DND-41 (cell line): ENCODE measurements around the gene AVP.

Experiments
- ATAC-seq: fragments of 200-7000 bp; cut with Tn5 transposase; 3 replicates; pipeline ENCODE4 v1.9.1; 2021; ENCODE audit warnings: low read depth; ENCODE audit not compliant: insufficient read depth
- DNase-seq: peaks from one replicate; pipeline ENCODE4 v3.0.0-alpha.2; 2020
- H2AFZ ChIP-seq: 2 replicates; pipeline ENCODE4 v1.6.0; 2012; ENCODE audit warnings: low read depth, low read length
- H3K27ac ChIP-seq: 2 replicates; pipeline ENCODE4 v1.5.1; 2012; ENCODE audit warnings: low read length, inconsistent platforms
- H3K27me3 ChIP-seq: fragments of 200-600 bp; sonication (generic); 2 replicates; pipeline ENCODE4 v1.6.0; 2012; ENCODE audit warnings: low read length, mild to moderate bottlenecking, inconsistent platforms; ENCODE audit not compliant: insufficient read depth, poor library complexity
- H3K36me3 ChIP-seq: 2 replicates; pipeline ENCODE4 v1.5.1; 2012; ENCODE audit warnings: low read length, inconsistent platforms; ENCODE audit not compliant: insufficient read depth
- H3K4me1 ChIP-seq: 2 replicates; pipeline ENCODE4 v1.5.1; 2012; ENCODE audit warnings: mild to moderate bottlenecking, low read length; ENCODE audit not compliant: insufficient read depth
- H3K4me2 ChIP-seq: 2 replicates; pipeline ENCODE4 v1.6.0; 2012; ENCODE audit warnings: mild to moderate bottlenecking, moderate library complexity, low read length, inconsistent platforms; ENCODE audit not compliant: insufficient read depth
- H3K4me3 ChIP-seq, 2 experiments: fragments of 200-600 bp in 1 of 2; shearing (Covaris generic) in 1 of 2; 2 replicates each; pipeline ENCODE4 v1.5.1; 2012 to 2016; ENCODE audit warnings: inconsistent platforms in 2 of 2, low read length in 2 of 2, mild to moderate bottlenecking in 2 of 2, low read depth in 1 of 2, moderate library complexity in 1 of 2
- H3K79me2 ChIP-seq: 2 replicates; pipeline ENCODE4 v1.6.0; 2012; ENCODE audit warnings: low read length, inconsistent platforms; ENCODE audit not compliant: insufficient read depth
- H3K9ac ChIP-seq: 2 replicates; pipeline ENCODE4 v1.6.0; 2012; ENCODE audit warnings: low read depth, mild to moderate bottlenecking, inconsistent platforms, low read length, moderate library complexity
- H3K9me3 ChIP-seq: 2 replicates; pipeline ENCODE4 v1.5.1; 2012; ENCODE audit warnings: low read length, moderate library complexity, mild to moderate bottlenecking, inconsistent platforms; ENCODE audit not compliant: insufficient read depth, severe bottlenecking
- H4K20me1 ChIP-seq: 2 replicates; pipeline ENCODE4 v1.6.0; 2012; ENCODE audit warnings: low read length; ENCODE audit not compliant: insufficient read depth
- CTCF ChIP-seq: IDR thresholded peaks from 2 replicates; pipeline ENCODE4 v1.5.1; 2012; ENCODE audit warnings: borderline replicate concordance, low read length, moderate library complexity, mild to moderate bottlenecking; ENCODE audit not compliant: poor library complexity, severe bottlenecking; ENCODE audit errors: extremely low read depth
- EZH2 ChIP-seq: IDR thresholded peaks from 3 replicates; pipeline ENCODE4 v1.6.1; 2012; ENCODE audit warnings: borderline replicate concordance, low read depth, mild to moderate bottlenecking, moderate library complexity, low read length, inconsistent platforms; ENCODE audit not compliant: severe bottlenecking

The AVP gene

GRCh38 chr20:3092611-3093379 lies 8.3 kb upstream of the AVP start:
- Histone ChIP-seq H3K27ac (no peak overlapping the region), H3K4me3 (no peak overlapping the region), H3K36me3 (no peaks in the 10 kb centered on the region), H3K4me1 (peaks cover 20% of the 10 kb centered on the region), H3K4me2 (no peak overlapping the region), H4K20me1 (no peaks in the 10 kb centered on the region), H3K9me3 (no peaks in the 10 kb centered on the region), H3K27me3 (no peaks in the 10 kb centered on the region), H2AFZ (no peak overlapping the region), H3K9ac (no peak overlapping the region), H3K79me2 (no peaks in the 10 kb centered on the region)
- ATAC-seq = no peak
- no peak for DNase-seq
- no peak for TF ChIP-seq CTCF

GRCh38 chr20:3090565-3090964 lies 6.0 kb upstream of the AVP start:
- peak; percentile 32 for DNase-seq
- Histone ChIP-seq H3K27me3 (no peaks in the 10 kb centered on the region), H4K20me1 (no peaks in the 10 kb centered on the region), H3K4me3 (no peak overlapping the region), H3K4me2 (no peak overlapping the region), H2AFZ (no peak overlapping the region), H3K36me3 (no peaks in the 10 kb centered on the region), H3K79me2 (no peaks in the 10 kb centered on the region), H3K9ac (no peak overlapping the region), H3K9me3 (no peaks in the 10 kb centered on the region), H3K27ac (no peak overlapping the region), H3K4me1 (peaks cover 20% of the 10 kb centered on the region)
- no peak for TF ChIP-seq CTCF
- TF ChIP-seq EZH2 = no peak
- ATAC-seq = peak; percentile 84

GRCh38 chr20:3088031-3088430 lies 3.5 kb upstream of the AVP start:
- Histone ChIP-seq H2AFZ (no peak overlapping the region), H3K79me2 (no peaks in the 10 kb centered on the region), H3K27me3 (no peaks in the 10 kb centered on the region), H3K36me3 (no peaks in the 10 kb centered on the region), H3K9ac (no peak overlapping the region), H3K4me1 (peaks cover 20% of the 10 kb centered on the region), H3K9me3 (no peaks in the 10 kb centered on the region), H3K4me3 (no peak overlapping the region), H4K20me1 (no peaks in the 10 kb centered on the region; the same call in 1 of the 2 replicates), H3K27ac (no peak overlapping the region), H3K4me2 (no peak overlapping the region)
- ATAC-seq (no peak), DNase-seq (no peak)
- TF ChIP-seq CTCF = no peak
- TF ChIP-seq EZH2 = no peak
